HG02840 (cell line): ENCODE measurements around the gene ARHGEF7.
"Not testable (repeated sequence)": the region's sequence is repeated elsewhere in the genome, so short reads cannot be mapped to it uniquely, and the experiment has no call there.

Source experiments
- ATAC-seq: cut with Tn5 transposase; IDR thresholded peaks from one replicate; pipeline ENCODE4 v1.9.1; 2021; ENCODE audit warnings: mild to moderate bottlenecking, moderate library complexity, moderate number of reproducible peaks; ENCODE audit not compliant: unreplicated experiment, low FRiP score

Gene ARHGEF7

GRCh38 chr13:111189064-111189505 lies 74.0 kb downstream of the ARHGEF7 start:
- not testable (repeated sequence) for ATAC-seq

GRCh38 chr13:111189516-111189915 lies 74.4 kb downstream of the ARHGEF7 start:
- not testable (repeated sequence) for ATAC-seq

GRCh38 chr13:111193223-111193622 lies 78.1 kb downstream of the ARHGEF7 start:
- ATAC-seq = not testable (repeated sequence)

- ATAC-seq = not testable (repeated sequence)
Measured at GRCh38 chr13:111194651-111195050, 79.5 kb downstream of the ARHGEF7 start.

- ATAC-seq = not testable (repeated sequence)
Measured at GRCh38 chr13:111198732-111199378, 83.7 kb downstream of the ARHGEF7 start.

- ATAC-seq = no peak
Measured at GRCh38 chr13:111201304-111201940, 86.3 kb downstream of the ARHGEF7 start.

- ATAC-seq = no peak
Measured at GRCh38 chr13:111202156-111202621, 87.1 kb downstream of the ARHGEF7 start.

GRCh38 chr13:111202745-111203144 lies 87.6 kb downstream of the ARHGEF7 start:
- ATAC-seq = peak; percentile 82

GRCh38 chr13:111203736-111204389 lies 88.8 kb downstream of the ARHGEF7 start:
- ATAC-seq = no peak

- ATAC-seq = no peak
Measured at GRCh38 chr13:111204438-111205177, 89.5 kb downstream of the ARHGEF7 start.

- no peak for ATAC-seq
Measured at GRCh38 chr13:111206148-111206547, 91.0 kb downstream of the ARHGEF7 start.

- no peak for ATAC-seq
Measured at GRCh38 chr13:111209613-111210012, 94.5 kb downstream of the ARHGEF7 start.

GRCh38 chr13:111210091-111210490 lies 95.0 kb downstream of the ARHGEF7 start:
- no peak for ATAC-seq

GRCh38 chr13:111210544-111211469 lies 95.7 kb downstream of the ARHGEF7 start:
- ATAC-seq = no peak

GRCh38 chr13:111211789-111212516 lies 96.8 kb downstream of the ARHGEF7 start:
- ATAC-seq = no peak

- no peak for ATAC-seq
Measured at GRCh38 chr13:111212517-111212873, 97.4 kb downstream of the ARHGEF7 start.

GRCh38 chr13:111213964-111214726 lies 99.0 kb downstream of the ARHGEF7 start:
- ATAC-seq = no peak
